GM12865 (cell line): ENCODE data around the gene GPR25.

Experiments
- DNase-seq: peaks from one replicate; pipeline ENCODE4 v3.0.0; 2010; ENCODE audit warnings: low read depth
- H3K4me3 ChIP-seq: 2 replicates; pipeline ENCODE4 v1.5.1; 2011; ENCODE audit warnings: mild to moderate bottlenecking, low read depth, low read length, control low read depth
- CTCF ChIP-seq: IDR thresholded peaks from 2 replicates; pipeline ENCODE4 v1.5.1; 2011; ENCODE audit warnings: low read length, control low read depth, low read depth, inconsistent platforms; ENCODE audit not compliant: insufficient read depth; ENCODE audit errors: missing control alignments

GPR25 gene

GRCh38 chr1:200897259-200897658 is 24.5 kb downstream of the GPR25 start:
- DNase-seq, result no peak
- TF ChIP-seq CTCF, result no peak
- no peak overlapping the region for H3K4me3 ChIP-seq

GRCh38 chr1:200899015-200899386 is 26.2 kb downstream of the GPR25 start:
- no peak overlapping the region for H3K4me3 ChIP-seq
- TF ChIP-seq CTCF, result no peak
- DNase-seq, result no peak

- no peak for DNase-seq
- TF ChIP-seq CTCF, result no peak
- H3K4me3 ChIP-seq, result no peak overlapping the region
These were observed 26.7 kb downstream of the GPR25 start for GRCh38 chr1:200899451-200899915.

GRCh38 chr1:200899954-200900867 is 27.4 kb downstream of the GPR25 start:
- DNase-seq, result no peak
- H3K4me3 ChIP-seq, result no peak overlapping the region
- TF ChIP-seq CTCF, result no peak

GRCh38 chr1:200900877-200901276 is 28.1 kb downstream of the GPR25 start:
- TF ChIP-seq CTCF, result no peak
- no peak overlapping the region for H3K4me3 ChIP-seq
- DNase-seq, result no peak

GRCh38 chr1:200901350-200901749 is 28.6 kb downstream of the GPR25 start:
- TF ChIP-seq CTCF, result no peak

More at GRCh38 chr1:200901350-200901749, 28.6 kb downstream of the GPR25 start:
- no peak overlapping the region for H3K4me3 ChIP-seq
- DNase-seq, result no peak
